NCI-H187 treated with DMSO at 0.1 percent for 48 hours (cell line): ENCODE measurements around the gene BTBD10.
A peak's percentile ranks its signal among the peaks of the same experiment; 100 is the strongest.

Experiments used
- DNase-seq: peaks from one replicate; lab custom pipeline; 2025; lab: John Stamatoyannopoulos, UW

BTBD10 gene

DNA sequence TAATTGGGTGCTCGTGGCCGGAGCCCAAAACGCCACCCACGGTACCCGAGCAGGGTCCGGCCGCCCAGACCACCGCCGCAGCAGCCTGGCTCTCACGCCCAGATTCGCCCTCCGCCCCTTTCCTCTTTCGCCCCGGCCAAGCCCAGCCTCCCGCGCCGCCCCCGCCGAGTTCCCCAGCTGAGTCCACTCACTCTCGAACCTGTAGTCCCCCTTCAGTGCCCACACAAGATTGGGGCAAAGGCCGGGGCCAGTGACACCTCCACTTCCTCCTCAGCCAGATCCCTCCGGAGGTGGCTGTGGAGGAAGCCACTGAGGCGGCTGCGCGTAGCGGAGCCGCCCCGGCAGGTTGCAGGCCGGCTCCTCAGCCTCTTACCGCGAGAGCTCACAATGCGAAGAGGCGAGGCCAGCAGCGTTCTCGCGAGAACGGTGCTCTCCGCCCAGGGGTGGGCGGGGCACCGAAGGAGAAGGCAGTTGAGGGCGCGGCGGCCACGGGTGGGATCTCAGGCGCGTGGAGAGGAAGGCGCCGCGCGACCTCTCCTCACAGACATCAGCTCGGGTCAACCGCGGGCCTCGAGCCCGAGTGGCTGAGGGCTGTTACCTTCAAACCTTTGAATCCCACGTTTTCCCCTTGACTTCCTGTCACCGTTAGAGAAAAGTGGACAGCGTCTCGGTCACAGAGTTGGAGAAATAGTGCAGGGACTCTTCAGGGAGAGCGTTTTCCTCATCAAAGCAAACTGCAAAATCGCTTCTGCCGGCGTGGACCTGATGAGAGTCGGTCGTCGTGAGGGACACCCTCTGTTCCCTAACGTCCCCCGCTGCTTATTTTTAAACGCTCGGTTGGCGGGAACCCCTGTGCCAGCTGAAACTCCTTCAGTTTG lies at the start of gene BTBD10:
BTBD10 (minus strand) TSS at position 322 of the 878 bp plus-strand sequence. CDS start 18,098 bp downstream, outside the sequence.
- DNase-seq, result peak; percentile 65

DNA sequence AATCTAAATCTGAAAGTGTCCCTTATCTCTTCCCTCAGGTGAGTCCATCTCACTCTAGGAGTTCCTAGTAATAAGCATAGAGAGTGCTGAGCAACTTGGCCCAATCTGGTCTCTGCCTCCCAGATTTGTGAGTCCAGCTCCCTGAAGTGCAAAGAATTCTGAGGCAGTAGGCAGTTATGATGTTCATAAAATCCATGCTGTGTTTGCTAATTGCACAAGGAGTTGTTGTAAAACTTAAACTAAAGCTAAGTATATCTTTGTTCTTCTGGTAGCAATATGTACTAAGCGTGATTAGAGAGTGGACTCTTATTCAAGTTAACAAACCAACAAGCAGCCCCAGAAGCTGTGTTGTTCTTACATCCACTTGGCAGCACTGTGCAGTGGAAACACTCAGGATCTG lies 40.4 kb upstream of the BTBD10 start:
- DNase-seq, result no peak

DNA sequence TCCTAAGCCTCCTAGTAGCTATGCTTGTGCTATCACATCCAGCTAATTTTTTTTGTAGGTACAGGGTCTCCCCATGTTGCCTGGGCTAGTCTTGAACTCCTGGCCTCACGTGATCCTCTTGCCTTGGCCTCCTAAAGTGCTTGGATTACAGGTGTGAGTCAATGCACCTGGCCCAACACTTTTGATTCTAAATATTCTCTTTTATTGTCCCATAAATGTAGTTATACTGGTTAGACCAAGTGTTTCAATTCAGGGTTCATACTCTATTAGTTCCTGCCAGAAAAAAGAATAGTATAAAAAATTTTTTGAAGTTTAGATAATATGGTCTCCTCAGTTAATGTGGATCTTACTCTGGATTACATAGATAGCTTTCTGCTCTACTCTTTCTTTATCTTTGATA lies 39.5 kb upstream of the BTBD10 start:
- no peak for DNase-seq

DNA sequence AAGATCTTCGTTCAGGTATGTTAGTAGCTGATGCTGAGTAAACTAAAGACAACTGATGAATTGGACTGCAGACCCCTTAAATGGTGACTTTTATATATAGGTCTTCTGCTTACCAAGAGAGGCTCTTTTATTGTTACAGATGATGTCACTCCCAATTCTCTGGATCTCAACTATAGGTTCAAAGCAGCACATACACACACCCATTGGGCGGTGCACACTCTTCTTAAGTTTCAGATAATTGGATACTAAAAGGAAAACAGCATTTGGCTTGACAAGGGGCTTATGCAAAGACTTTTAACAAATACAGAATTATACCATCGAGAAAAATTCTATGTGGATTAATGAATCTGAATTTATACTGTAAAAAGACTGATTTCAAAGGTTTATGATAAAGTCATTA lies 32.9 kb upstream of the BTBD10 start, which contains the start of gene PTH:
PTH (minus strand) TSS at position 69 of the 400 bp plus-strand sequence. CDS start 3,142 bp downstream, outside the sequence.
- DNase-seq, result no peak

DNA sequence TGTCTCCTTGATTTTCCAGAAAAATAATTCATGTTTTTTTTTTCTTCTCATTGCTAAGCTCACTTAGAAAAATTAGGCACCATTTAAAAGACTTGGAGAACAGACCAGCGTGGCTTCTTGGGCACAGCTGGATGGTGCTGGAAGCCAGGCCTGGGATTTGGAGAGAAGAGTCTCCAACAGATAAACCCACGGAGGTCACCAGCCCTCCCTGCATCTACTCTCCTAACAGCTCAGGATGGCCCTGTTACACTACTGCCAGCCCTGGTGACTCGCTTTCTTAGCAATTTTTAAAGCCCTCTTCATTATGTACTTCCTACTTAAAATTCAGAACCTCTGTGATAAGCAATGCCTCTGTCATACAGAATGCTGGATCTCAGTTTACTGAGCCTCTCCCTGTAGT lies 31.0 kb upstream of the BTBD10 start:
- no peak for DNase-seq

DNA sequence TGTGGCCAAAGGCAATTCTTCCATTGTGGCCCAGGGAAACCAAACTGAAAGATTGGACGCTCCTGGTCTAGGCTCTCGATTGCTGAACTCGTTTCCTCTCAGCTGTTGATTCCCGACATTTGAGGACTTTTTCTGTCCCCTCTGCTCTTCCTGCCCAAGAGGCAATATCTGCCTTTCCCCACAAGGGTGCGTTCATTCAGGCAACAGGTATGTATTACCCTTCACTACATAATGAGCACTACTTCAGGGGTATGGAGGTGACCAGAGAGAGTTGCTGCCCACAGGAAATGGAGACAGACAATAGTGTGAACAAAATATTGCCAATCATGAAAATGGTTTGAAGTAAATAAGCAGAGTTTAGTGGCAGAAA lies 24.6 kb upstream of the BTBD10 start:
- no peak for DNase-seq

DNA sequence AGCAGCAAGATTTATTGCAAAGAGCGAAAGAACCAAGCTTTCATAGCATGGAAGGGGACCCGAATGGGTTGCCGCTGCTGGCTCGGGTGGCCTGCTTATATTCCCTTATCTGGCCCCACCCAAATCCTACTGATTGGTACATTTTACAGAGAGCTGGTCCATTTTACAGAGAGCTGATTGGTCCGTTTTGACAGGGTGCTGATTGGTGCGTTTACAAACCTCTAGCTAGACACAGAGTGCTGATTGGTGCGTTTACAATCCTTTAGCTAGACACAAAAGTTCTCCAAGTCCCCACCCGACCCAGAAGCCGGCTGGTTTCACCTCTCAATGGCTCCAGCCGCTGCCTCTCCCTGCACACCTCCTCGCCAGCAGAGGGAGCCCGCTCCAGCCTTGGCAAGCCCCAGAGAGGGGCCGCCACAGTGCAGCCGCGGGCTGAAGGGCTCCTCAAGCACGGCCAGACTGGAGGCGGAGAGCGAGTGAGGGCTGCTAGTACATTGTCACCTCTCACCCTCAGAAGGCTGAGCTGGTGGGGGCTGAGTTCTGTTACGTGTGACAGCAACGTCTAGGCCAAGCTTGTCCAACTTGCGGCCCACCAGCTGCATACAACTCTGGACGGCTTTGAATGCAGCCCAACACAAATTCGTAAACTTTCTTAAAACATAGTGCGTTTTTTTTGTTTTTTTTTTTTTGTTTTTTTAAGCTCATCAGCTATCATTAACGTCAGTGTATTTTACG lies 24.1 kb upstream of the BTBD10 start:
- DNase-seq, result no peak

DNA sequence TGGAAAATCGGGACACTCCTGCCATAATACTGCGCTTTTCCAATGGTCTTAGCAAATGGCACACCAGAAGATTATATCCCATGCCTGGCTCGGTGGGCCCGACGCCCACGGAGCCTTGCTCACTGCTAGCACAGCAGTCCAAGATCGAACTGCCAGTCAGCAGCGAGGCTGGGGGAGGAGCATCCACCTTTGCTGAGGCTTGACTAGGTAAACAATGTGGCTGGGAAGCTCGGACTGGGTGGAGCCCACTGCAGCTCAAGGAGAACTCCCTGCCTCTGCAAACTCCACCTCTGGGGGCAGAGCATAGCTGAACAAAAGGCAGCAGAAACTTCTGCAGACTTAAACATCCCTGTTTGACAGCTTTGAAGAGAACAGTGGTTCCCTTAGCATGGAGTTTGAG lies 17.2 kb upstream of the BTBD10 start:
- DNase-seq, result no peak

DNA sequence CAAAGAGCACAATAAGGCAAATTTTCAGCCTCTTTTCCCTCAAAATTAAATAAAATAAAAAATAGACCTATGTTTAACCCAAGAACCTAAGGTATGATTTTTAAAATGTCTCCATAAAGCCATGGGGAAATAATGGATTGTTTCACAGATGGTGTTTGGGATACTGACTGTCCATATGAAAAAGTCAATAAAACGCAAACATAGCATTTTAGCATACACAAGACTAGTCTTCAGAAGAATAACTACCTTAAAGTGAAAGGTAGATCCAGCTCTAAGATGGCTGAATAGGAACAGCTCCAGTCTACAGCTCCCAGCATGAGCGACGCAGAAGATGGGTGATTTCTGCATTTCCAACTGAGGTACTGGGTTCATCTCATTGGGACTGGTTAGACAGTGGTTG lies 16.7 kb upstream of the BTBD10 start:
- no peak for DNase-seq

DNA sequence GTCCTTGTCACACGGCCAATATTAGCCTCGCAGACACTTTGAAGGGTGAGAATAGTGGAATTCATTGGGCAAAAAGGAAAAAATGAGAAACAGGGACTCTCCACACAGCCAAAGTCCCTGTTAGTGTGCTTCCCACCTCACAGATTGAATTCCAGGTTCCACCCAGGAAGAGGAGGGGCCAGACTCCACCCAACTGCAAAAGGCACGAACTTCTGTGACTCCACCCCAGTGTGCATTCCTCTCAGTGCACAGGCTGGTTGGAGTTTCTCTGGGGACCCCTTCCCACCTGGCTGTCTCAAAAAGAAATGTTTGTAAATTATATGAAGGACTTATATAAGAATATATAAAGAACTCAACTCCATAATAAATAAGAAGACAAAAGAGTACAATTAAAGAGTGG lies 12.1 kb upstream of the BTBD10 start:
- DNase-seq, result no peak

DNA sequence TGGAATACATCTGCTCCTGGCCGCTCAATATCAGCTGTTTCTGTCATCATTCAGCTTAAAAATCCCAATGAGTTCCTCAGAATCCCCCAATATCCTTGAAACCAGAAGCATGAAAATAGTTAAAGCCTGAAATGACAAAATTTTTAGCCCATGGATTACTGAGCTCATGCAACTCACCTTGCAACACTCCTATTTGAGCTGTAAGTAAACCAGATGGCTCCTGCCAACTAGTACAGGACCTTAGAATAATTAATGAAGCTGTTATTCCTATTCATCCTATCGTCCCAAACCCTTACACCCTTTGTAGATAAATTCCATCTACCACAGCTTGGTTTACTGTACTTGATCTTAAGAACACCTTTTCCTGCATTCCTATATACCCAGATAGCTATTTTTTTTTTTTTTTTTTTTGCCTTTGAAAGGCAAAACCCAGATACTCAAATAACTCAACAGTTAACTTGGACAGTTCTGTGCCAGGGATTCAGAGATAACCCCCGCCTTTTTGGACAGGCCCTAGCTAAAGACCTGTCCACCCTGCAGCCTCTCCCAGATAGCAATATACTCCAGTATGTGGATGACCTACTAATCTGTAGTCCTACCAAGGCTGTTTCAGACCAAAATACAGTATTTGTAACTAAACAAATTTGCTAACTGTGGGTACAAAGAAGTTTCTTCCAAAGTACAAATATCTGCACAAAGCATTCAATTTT lies 10.1 kb upstream of the BTBD10 start:
- DNase-seq, result no peak

DNA sequence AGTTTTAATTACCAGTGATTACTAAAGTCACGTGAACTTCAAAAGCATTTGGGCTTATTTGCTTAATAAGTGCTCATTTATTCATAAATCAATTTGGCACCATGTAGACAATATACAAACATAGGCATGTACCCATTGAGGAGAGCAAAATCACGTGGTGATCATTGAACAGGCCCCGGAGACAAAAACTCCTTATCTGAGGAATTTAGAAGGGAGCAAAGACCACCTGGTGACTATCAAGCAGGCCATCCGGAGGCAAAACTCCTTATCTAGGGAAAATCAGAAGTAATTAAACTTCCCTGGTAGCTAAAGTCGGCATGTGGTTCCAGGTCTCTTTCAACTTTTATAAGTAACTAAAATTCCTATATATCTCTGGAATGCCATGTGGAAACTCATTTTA lies 5.7 kb upstream of the BTBD10 start:
- no peak for DNase-seq

DNA sequence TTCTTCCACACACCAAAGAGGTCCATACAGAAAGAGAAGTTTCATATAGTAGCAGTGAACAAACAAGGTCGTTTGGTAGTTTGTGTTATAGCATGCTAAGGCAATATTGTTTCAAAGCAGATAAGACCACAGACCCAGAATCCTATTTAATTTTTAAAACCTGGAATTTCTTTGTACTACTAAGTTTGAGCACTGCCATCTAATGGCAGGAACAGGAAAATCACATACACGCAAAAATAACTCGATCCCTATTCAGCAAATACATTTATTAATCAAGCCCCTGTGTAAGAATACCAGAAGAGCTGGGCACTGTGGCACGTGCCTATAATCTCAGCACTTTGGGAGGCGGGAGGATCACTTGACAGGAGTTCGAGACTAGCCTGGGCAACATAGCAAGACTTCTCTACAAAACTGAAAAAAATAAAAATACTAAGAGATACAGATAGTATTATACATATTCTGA lies 2.9 kb upstream of the BTBD10 start:
- DNase-seq, result no peak

DNA sequence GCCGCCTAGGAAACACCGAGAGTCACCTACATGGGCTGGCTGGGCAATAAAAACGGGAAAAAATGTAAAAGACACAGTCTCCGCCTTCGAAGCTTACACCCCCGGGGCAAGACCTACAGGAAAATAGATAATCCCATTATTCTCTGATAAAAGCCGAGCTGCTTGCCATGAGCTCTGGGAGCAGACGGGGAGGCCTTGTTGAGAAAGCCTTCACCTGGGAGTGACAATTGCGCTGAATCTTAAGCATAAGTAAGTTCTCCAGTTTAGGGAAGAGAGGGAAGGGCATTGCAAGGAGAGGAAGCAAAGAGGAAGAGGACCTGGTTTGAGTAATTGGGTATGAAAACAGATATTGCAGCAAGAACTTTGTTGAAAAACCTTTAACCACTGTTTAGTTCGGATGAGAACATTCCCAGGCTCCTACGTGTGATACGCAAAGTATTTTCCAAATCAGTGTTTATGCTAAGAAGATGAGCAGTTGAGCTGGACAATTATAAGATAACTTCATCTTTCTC lies 813 bp upstream of the BTBD10 start:
- no peak for DNase-seq

DNA sequence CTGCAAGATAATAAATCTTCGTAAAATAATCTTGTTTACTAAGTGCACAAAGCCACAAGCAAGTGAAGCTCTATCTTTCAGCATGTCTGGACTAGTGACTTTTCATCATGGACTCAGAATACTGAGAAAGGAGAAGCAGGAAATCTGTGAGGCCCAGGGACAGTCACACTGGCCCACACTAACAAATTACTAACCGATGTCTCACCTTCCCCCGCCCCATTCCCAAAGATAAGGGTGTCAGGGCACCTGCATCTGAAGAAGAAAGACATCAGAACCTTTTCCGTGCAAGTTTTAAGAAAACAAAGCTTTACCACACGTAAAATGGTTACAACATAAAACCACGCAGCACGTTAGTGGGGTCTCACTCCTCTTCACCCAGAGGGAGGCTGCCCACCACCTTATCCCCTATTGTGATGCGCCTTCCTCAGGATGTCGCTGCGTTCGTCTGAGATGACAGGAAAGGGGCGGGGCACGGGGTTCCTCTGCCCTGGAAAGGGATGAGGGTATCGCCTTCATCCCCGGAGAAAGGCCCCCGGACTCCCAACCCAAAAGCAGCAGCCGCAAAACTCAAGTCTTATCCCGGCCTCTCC lies 616 bp downstream of the BTBD10 start:
- DNase-seq, result no peak

DNA sequence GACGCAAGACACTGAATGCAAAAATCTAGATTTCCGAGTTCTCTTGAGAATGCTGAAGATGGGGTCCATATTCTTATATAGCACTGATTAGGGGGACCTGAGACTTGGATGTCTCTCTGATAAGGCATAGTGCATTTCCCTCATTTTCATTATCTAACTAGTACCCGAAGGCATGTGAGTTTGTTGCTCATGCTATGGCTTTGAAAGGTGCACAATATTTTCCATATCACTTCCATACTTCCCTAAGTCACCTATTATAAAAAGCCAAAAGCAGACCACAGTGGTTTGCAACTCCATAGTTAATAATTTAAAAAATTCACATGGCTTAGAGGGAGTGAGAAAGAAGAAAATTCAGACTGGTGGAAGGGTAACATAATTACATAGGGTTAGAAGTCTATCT lies 1.7 kb downstream of the BTBD10 start:
- DNase-seq, result no peak

DNA sequence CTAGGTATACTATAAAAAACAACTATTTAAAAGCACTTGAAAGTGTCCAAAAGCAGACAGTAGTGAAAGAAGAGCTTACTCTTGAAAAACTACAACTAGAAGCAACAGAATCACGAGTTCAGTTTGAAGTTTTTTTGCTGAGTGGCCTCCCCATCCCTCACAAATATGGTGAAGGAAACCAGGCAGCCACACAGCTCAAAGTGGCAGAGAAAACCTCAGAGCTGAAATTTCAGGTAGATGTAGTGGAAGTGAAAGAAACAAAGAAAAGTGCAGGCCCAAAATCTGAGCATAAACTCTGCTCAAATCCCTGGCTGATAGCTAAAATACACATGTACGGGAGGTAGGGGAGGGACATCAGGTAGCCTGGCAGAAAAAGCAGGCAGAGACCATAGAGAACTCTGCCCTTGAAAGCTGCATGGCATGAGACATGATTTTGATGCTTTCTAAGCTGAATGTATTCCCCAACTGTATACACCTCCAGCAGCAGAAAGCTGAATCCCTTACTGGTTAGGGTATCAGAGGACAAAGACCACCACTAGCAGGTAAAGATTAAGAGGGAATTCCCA lies 12.1 kb downstream of the BTBD10 start:
- DNase-seq, result no peak

DNA sequence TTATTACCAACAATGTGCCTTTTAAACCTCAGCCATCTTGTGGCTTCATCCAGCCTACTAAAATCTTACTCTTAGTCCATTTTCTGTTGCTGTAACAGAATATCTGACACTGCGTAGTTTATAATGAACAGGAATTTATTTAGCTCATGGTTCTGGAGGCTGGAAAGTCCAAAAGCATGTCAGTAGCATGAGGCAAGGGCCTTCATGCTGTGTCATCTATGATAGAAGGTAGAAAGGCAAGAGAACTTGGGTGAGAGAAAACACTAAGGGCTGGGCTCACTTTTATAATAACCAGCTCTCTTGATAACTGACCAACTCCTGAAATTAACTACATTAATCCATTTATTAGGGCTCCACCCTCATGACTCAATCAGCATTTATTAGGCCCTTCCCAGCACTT lies 13.5 kb downstream of the BTBD10 start:
- no peak for DNase-seq

DNA sequence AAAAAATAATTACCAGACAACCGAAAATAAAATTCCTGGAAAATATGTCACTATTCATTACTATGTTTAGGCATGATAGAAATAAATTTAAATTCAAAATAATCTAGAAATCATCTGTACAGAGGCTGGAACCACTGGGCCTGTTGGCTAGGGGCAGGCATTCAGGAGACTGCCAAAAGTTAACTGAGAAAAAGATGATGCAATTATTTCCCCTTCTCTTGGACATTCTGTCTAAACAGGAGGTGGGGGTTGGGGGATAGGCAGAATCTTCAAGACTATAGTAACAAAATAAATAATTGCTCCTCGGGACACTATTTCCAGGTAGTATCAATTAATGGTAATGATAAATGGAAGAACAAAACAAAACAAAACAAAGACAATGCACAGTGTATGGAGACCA lies 14.1 kb downstream of the BTBD10 start:
- no peak for DNase-seq

DNA sequence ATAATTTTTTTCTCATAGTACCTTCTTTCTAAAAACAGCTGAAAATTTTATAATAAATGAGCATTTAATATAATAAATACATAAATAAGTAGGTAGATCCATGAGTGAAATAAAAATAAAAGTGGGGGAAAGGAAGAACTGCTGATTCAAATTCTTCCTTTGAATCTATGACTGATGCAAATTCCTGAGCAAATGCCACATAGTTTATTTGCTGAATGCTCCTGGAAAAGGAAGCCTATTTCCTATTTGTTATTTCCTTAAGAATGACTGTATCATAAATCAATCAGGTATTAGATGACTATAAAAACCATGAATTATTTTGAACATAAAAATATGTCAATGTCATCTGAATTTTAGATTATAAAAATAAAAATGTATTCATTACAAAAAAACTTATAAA lies 16.6 kb downstream of the BTBD10 start:
- DNase-seq, result no peak

DNA sequence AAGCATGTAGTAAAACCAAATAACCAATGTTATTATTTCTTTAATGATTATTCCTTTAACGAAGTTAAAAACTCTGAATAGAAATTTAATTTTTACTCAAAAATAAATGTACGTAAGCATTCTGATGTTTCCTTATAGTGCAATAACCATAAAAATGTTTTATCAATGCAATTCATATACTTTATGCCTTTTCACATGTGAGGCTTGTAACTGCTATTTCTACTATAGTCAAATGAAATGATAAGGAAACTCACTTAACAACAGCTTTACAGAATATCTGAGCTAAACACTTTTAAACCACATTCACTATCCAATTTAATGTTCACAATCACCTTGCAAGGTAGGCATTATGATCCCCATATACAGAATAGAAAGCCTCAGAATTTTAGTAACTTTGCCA lies 17.4 kb downstream of the BTBD10 start:
- DNase-seq, result no peak
